Measurements from ENCODE around the gene SLC19A1. TPM values are rescaled to one million over a fixed set of nuclear protein-coding genes. Genes with fewer than 3 reads are reported as not detected.

The SLC19A1 gene
- polyA plus RNA-seq, 1 of the 3 experiments (the other 2 are of a cell fraction) = 15.0 TPM

DNA sequence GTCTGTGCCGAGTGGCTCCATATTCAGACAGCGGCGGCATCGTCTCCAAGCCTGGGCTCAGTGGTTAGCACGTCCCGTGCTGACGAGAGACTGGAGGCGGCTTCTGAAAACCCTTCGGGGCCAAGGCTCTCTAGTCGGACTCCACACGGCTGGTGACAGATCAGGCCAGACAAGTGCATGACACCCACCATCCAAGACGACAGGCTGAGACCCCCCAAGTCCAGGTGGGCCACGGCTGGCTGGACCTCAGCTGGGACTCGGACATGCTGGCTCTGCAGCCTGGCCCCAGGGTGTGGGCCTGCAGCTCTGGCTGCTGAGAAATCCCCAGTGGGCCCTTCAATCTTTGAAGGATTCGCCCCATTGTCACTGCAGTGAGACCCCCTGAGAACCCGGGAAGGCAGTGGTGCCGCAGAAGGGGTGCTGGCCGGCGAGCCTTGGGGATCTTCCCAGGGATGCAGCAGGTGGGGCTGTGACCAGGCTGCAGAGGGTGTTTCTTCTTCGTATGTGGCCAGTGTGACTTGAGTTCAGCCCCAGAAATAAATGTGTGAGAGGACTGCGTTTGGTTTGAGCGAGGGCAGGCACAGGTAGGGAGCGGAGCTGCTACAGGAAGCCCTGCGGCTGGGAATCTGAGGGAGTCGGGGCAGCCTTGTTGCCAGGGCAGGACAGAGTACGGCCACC, 15.9 kb upstream of the SLC19A1 start:
- no peaks in the 10 kb centered on the region for H3K9me3 ChIP-seq
- H2AFZ ChIP-seq (ENCODE audit: low read depth) = no peak overlapping the region
- no peaks in the 10 kb centered on the region for H3K79me2 ChIP-seq (ENCODE audit: insufficient read depth)
- H3K4me1 ChIP-seq (ENCODE audit: control insufficient read depth in 1 of 2, insufficient read depth in 2 of 2, low read depth in 1 of 2, low read length in 1 of 2) = peaks cover 0 to 18% of the 10 kb centered on the region in 2 experiments; a peak in 1 of 4 replicates
- no peak overlapping the region for H3K27ac ChIP-seq (ENCODE audit: low read depth in 2 of 2, low read length in 1 of 2)
- no peak overlapping the region for H3K4me2 ChIP-seq
- CTCF ChIA-PET = interaction anchor here (0.6 to 7.4 kb wide), 5 partner anchors 34 to 262 kb away, joined by 3 to 135 read pairs (median 13); no protein-coding TSS in a partner anchor
- H3F3A ChIP-seq (replicated peaks; ENCODE audit: insufficient read depth) = peaks cover 6% of the 10 kb centered on the region
- H3K9ac ChIP-seq = no peak overlapping the region
- H3K4me3 ChIP-seq (ENCODE audit: low read depth in 2 of 2, low read length in 1 of 2) = no peak overlapping the region
- no peak for TF ChIP-seq CHD2 (IDR thresholded peaks at IDR 0.05; ENCODE audit: low read length, partially characterized antibody)
- no peak for TF ChIP-seq RAD21 (IDR thresholded peaks at IDR 0.05; ENCODE audit: low read length)
- no peak for TF ChIP-seq CTCF (IDR thresholded peaks at IDR 0.05)
- no peak for TF ChIP-seq FOSL2 (IDR thresholded peaks at IDR 0.05; ENCODE audit: borderline replicate concordance, low read depth)
- TF ChIP-seq, protein P1, sequence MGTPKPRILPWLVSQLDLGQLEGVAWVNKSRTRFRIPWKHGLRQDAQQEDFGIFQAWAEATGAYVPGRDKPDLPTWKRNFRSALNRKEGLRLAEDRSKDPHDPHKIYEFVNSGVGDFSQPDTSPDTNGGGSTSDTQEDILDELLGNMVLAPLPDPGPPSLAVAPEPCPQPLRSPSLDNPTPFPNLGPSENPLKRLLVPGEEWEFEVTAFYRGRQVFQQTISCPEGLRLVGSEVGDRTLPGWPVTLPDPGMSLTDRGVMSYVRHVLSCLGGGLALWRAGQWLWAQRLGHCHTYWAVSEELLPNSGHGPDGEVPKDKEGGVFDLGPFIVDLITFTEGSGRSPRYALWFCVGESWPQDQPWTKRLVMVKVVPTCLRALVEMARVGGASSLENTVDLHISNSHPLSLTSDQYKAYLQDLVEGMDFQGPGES (IDR thresholded peaks at IDR 0.05; ENCODE audit: low read depth, low read length) = no peak
- no peak for TF ChIP-seq EP300 (IDR thresholded peaks at IDR 0.05; ENCODE audit: borderline replicate concordance in 1 of 2, low read depth in 1 of 2, low read length in 1 of 2)
- no peak for TF ChIP-seq TCF12 (IDR thresholded peaks at IDR 0.05)
- no peak for TF ChIP-seq MXI1 (IDR thresholded peaks at IDR 0.05; ENCODE audit: low read depth, low read length)
- no peak for TF ChIP-seq JUND (IDR thresholded peaks at IDR 0.05)
- TF ChIP-seq MAX (IDR thresholded peaks at IDR 0.05; ENCODE audit: low read depth) = no peak
- no peak for TF ChIP-seq EZH2phosphoT487 (IDR thresholded peaks at IDR 0.05; ENCODE audit: borderline replicate concordance, low read depth)
- no peak for TF ChIP-seq GABPA (IDR thresholded peaks at IDR 0.05; ENCODE audit: low read depth)
- TF ChIP-seq NFIC (IDR thresholded peaks at IDR 0.05; ENCODE audit: borderline replicate concordance) = no peak
- no peak for TF ChIP-seq MEF2A (IDR thresholded peaks at IDR 0.05; ENCODE audit: borderline replicate concordance, low read depth)
- TF ChIP-seq TAF1 (IDR thresholded peaks at IDR 0.05; ENCODE audit: borderline replicate concordance, low read depth, low read length) = no peak
- TF ChIP-seq GATA2 (CRISPR knock-in tag; IDR thresholded peaks at IDR 0.05) = no peak
- H3K27me3 ChIP-seq (ENCODE audit: insufficient read depth) = no peaks in the 10 kb centered on the region
- no peaks in the 10 kb centered on the region for H3K9me2 ChIP-seq
- no peak for DNase-seq
- no peaks in the 10 kb centered on the region for H3K36me3 ChIP-seq (replicated peaks in 1 of 2; ENCODE audit: control insufficient read depth in 1 of 2, insufficient read depth in 2 of 2, low read length in 1 of 2)
- WGBS (ENCODE audit: low lambda C conversion rate) = 90% methylated on average over 7 of the region's 26 CpGs
- POLR2A ChIA-PET = no interaction called here
- no peaks in the 10 kb centered on the region for H4K20me1 ChIP-seq (ENCODE audit: insufficient read depth)

All from SK-N-SH (cell line).